Muscle of leg (tissue), 11 donors: Measurements from ENCODE around the gene C11orf71. TPM values are rescaled to one million over a fixed set of nuclear protein-coding genes. Genes with fewer than 3 reads are reported as not detected.

Experiments used
- DNase-seq: peaks from one replicate; pipeline ENCODE4 v3.0.0; 2013
- H3K27ac ChIP-seq: one replicate; pipeline ENCODE4 v1.5.1; 2013; ENCODE audit warnings: mild to moderate bottlenecking, low read length, control low read depth
- H3K27me3 ChIP-seq: one replicate; pipeline ENCODE4 v1.6.1; 2013; ENCODE audit warnings: low read length; ENCODE audit not compliant: control insufficient read depth, insufficient read depth
- H3K36me3 ChIP-seq: one replicate; pipeline ENCODE4 v1.6.1; 2013; ENCODE audit warnings: low read length; ENCODE audit not compliant: control insufficient read depth, insufficient read depth
- H3K4me1 ChIP-seq: one replicate; pipeline ENCODE4 v1.6.1; 2013; ENCODE audit warnings: low read length; ENCODE audit not compliant: control insufficient read depth, insufficient read depth
- H3K4me3 ChIP-seq: one replicate; pipeline ENCODE4 v1.5.1; 2013; ENCODE audit warnings: low read length, control low read depth
- H3K9me3 ChIP-seq: replicated peaks from 2 replicates; pipeline ENCODE4 v1.6.1; 2013; ENCODE audit warnings: low read depth, low read length; ENCODE audit not compliant: control insufficient read depth
- WGBS: methylation state at CpG from one replicate; pipeline ENCODE4 v1.1.5; 2013; ENCODE audit warnings: missing lambda C conversion rate; ENCODE audit not compliant: insufficient coverage; 5-methylcytosine and 5-hydroxymethylcytosine counted together
- polyA plus RNA-seq, 8 donors: library from polyadenylated mRNA; unstranded; fragments of 120-200 nt; gene quantifications; one replicate each; pipeline versions ENCODE4 v1.2.1 to v1.2.3, GENCODE V29; 2013; ENCODE audit warnings: inconsistent platforms in 1 of 8, low replicate concordance in 1 of 8; ENCODE audit not compliant: insufficient read length in 8 of 8, insufficient read depth in 1 of 8
- total RNA-seq: library from RNA; stranded (reverse); fragments of 120-200 nt; gene quantifications from one replicate; pipeline ENCODE4 v1.2.4, GENCODE V29; 2013

C11orf71 gene
- total and polyA plus RNA-seq, 9 donors = 6.1 to 8.9 (median 7.9) TPM

DNA sequence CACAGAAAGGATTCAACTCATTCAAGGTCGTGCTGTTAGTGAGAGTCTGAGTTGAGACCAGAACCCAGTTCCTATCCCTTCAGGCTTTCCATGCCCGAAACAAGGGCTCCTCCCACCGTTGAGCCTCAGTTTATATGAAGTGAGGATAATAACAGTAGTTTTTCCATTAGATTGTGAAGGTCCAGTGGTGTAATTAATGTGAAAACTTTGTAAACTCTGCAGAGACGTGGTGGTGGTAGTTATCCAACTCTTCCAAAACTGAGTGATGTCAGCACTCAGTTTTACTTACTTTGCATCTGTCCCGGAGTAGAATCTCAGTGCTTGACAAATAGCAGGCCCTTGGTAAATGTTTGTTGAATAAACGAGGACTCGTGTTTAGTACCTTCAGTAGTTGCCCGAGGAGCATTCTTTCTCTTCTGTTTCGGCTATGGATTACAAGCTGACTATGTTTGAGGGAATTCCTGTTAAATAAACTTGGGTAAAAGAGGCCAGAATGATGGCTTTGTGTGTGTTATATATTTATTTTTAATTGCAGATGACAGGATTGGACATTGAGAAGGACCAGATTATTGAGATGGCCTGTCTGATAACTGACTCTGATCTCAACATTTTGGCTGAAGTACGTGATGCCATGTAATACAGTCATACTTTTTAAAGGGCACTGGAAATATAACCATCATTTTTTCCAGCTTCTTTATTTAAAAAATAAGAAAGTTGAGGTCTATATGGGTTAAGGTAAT, 40.0 kb upstream of the C11orf71 start:
- Histone ChIP-seq H3K9me3 (no peaks in the 10 kb centered on the region), H3K27ac (peak overlapping the region; percentile 83), H3K4me1 (peaks cover 7% of the 10 kb centered on the region), H3K27me3 (no peaks in the 10 kb centered on the region), H3K36me3 (peaks cover 9% of the 10 kb centered on the region), H3K4me3 (peak overlapping the region; percentile 98)
- peak; percentile 5 for DNase-seq
- WGBS = no CpG with 5 or more reads among the region's 10 CpGs

DNA sequence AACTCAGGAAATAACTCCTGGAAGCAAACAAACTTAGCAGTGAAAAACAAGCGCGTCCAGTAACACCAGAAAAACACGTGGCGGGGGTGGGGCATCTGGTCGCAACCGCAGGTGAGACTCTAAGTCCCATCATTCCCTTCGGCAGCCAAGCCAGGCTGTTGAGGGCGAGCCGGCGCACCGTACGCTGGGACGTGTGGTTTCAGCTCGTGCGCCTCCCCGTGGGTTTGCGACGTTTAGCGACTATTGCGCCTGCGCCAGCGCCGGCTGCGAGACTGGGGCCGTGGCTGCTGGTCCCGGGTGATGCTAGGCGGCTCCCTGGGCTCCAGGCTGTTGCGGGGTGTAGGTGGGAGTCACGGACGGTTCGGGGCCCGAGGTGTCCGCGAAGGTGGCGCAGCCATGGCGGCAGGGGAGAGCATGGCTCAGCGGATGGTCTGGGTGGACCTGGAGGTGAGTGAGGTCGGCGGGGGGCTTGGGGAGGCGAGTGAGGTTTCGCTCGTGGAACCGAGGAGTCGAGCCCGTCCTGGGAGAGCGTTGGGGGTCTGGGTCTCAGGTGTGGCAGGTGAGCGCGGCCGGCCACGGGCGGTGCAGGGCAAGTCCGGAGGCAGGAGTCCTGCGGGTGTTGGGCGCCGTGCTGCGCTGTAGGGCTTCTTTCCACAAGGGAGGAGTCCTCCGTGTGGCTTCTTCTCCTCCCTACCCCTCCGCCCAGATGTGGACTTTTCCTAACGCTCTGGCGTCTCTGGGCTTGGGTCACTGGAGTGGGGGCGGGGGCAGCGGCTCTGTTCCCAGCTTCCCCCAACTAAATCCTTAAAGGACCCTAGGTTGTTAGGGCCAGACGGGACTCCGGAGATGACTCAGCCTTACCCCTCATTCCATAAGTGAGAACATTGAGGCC, 39.2 kb upstream of the C11orf71 start, which contains the start of gene REXO2:
REXO2 (plus strand) TSS at position 239 of the 892 bp plus-strand sequence; CDS start at position 301, 62 bp downstream.
- no peaks in the 10 kb centered on the region for H3K27me3 ChIP-seq
- no peaks in the 10 kb centered on the region for H3K9me3 ChIP-seq
- peak; percentile 99 for DNase-seq
- H3K4me1 ChIP-seq = peaks cover 7% of the 10 kb centered on the region
- 0% methylated on average over 43 of the region's 64 CpGs for WGBS
- H3K36me3 ChIP-seq = peaks cover 9% of the 10 kb centered on the region
- peak within 1 kb of the TSS; percentile 98 for H3K4me3 ChIP-seq
- peak within 1 kb of the TSS; percentile 83 for H3K27ac ChIP-seq

DNA sequence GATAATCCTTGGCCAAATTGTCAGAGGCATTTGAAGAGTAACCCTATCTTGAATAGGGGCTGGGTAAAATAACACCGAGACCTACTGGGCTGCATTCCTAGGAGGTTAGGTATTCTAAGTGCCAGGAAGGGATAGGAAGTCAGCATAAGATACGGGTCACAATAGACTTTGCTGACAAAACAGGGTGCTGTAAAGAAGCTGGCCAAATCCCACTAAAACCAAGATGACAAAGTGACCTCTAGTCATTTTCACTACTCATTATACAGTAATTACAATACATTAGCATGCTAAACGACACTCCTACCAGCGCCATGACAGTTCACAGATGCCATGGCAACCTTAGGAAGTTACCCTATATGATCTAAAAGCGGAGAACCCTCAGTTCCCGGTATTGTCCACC, 38.0 kb upstream of the C11orf71 start:
- no peaks in the 10 kb centered on the region for H3K27me3 ChIP-seq
- WGBS = 60% methylated on average over 1 of the region's 6 CpGs
- no peak overlapping the region for H3K4me3 ChIP-seq
- peaks cover 7% of the 10 kb centered on the region for H3K4me1 ChIP-seq
- H3K9me3 ChIP-seq = no peaks in the 10 kb centered on the region
- no peak overlapping the region for H3K27ac ChIP-seq
- no peaks in the 10 kb centered on the region for H3K36me3 ChIP-seq
- DNase-seq = no peak

DNA sequence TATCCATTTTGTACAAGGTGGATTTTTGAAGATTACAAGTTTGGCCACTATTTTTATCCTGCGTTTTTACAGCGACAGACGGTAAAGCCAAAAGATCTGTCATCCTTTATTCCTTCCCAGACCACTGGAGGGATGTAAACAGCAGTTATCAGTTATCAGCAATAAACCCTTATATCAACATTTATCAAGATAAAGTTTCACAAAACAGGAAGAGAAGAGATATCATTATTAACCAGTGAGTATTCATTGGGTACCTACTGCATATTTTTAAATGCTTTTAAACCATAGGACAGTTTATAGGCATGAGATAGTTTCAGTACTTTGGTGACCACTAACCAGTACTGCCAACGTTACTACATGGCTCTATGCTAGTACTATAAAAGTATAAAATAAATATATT, 33.1 kb upstream of the C11orf71 start:
- WGBS = no CpG with 5 or more reads among the region's 4 CpGs
- H3K9me3 ChIP-seq = no peaks in the 10 kb centered on the region

DNA sequence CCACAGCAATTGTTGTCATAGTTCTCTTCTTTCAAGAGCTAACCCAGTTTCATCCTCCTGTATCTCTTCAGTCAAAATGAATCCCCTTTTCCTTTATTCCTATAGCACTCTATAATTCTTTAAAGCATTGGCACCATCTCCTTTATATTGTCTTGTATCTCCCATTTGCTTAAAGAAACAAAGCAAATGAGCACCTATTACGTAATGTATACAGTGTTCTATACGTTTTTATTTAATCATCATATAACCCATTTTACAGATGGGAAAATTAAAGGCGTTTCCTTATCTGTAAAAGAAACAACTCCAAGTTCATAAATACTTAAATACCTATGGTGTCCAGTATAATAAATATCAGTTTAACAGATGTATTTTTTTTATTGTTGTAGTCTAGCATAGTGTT, 32.6 kb upstream of the C11orf71 start:
- Histone ChIP-seq H3K4me3 (no peak overlapping the region), H3K27me3 (no peaks in the 10 kb centered on the region), H3K36me3 (no peaks in the 10 kb centered on the region), H3K9me3 (no peaks in the 10 kb centered on the region), H3K4me1 (no peaks in the 10 kb centered on the region), H3K27ac (no peak overlapping the region)
- no CpG with 5 or more reads among the region's 3 CpGs for WGBS
- no peak for DNase-seq

More for the DNA sequence above, 33.1 kb upstream of the C11orf71 start:
- DNase-seq = no peak
- H3K4me1 ChIP-seq = no peaks in the 10 kb centered on the region
- H3K36me3 ChIP-seq = no peaks in the 10 kb centered on the region
- H3K27me3 ChIP-seq = no peaks in the 10 kb centered on the region
- H3K27ac ChIP-seq = no peak overlapping the region
- H3K4me3 ChIP-seq = no peak overlapping the region

DNA sequence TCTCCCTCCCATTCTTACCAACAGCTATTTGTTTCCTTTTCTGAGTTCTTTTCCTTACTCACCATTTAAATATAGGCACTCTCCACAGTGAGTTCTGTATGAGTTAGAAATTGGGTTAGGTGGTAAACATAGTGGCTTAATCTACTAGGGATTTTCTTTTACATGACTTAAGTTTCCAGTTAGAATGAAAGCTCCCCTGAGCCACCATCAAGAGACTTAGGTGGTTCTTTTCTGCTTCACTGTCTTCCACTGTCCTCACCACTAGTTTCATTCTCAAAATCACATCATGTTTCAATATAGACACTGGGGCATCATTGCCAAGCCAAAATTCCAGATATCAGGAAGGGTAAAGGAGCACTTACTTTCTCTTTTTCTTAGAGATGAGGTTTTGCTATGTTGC, 30.0 kb upstream of the C11orf71 start:
- Histone ChIP-seq H3K36me3 (no peaks in the 10 kb centered on the region), H3K4me1 (no peaks in the 10 kb centered on the region), H3K27ac (no peak overlapping the region), H3K9me3 (no peaks in the 10 kb centered on the region), H3K4me3 (no peak overlapping the region), H3K27me3 (no peaks in the 10 kb centered on the region)
- no peak for DNase-seq

DNA sequence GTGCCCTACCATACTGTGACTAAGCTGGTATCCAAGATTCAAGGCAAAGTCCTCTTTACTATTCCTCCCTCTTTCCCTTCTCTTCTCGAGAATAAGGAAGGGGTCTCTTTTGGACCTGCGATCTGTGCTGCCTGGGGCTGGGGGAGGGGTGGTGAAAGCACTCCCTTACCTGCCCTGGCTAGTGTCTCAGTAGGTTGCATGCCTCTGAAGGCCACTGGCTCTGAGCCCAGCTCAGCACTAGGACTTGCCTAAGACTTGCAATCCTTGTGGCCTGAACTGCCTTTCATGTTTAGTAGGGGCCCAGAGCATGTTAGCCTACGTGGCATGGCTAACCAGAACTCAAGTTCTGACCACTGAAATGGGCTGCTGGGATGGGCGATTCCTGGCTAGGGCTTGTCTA, 26.0 kb upstream of the C11orf71 start:
- H3K4me3 ChIP-seq = no peak overlapping the region
- DNase-seq = no peak
- H3K27me3 ChIP-seq = no peaks in the 10 kb centered on the region
- H3K4me1 ChIP-seq = no peaks in the 10 kb centered on the region
- H3K27ac ChIP-seq = no peak overlapping the region
- no peaks in the 10 kb centered on the region for H3K36me3 ChIP-seq
- WGBS = 92% methylated on average over 2 of the region's 4 CpGs
- H3K9me3 ChIP-seq = no peaks in the 10 kb centered on the region

DNA sequence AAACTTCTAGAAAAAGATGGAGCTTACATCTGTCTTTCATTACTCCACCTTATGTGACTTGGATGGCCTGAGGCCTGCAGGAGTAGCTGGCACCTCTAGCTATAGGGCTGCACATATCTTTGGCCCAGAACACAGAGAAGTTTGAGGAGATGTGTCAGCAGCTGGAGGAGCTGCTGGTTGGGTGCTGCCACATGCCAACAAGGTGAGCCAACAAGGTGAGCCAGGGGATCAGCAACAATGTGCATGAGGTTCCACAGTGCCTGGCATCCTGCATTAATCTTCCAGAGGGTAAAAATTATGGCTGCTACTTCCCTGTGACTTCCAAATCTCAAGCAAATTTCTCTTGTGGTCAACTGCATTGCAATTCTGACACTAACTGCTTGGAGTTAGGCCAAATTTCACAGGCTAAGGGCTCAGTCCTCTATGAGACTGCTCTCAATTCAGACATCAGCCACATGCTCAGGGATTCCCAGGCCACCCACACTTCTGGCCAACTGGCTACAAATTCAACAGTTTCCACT, 16.2 kb upstream of the C11orf71 start:
- Histone ChIP-seq H3K4me3 (no peak overlapping the region), H3K27me3 (no peaks in the 10 kb centered on the region), H3K4me1 (no peaks in the 10 kb centered on the region), H3K36me3 (peaks cover 5% of the 10 kb centered on the region), H3K9me3 (no peaks in the 10 kb centered on the region), H3K27ac (no peak overlapping the region)
- DNase-seq = peak; percentile 53

DNA sequence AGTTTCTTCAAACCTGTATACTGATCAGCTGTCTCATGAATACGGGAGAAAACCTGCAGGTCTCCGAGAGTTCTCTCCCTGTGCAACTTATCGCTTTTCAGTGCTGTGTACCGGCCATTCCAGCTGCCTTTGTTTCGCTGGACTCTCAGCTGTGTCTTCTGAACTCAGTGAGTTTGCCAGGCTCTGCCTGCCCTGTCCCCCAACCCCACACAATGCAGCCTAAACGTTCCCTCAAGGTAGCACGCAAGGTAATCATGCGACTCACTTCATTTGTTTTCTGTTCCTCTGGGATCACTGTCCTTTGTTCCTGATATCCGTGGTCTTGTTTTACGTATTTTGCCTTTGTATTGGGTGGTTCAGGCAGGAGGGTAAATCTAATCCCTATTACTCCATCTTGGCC, 13.6 kb upstream of the C11orf71 start:
- H3K27me3 ChIP-seq = no peaks in the 10 kb centered on the region
- no peak for DNase-seq

DNA sequence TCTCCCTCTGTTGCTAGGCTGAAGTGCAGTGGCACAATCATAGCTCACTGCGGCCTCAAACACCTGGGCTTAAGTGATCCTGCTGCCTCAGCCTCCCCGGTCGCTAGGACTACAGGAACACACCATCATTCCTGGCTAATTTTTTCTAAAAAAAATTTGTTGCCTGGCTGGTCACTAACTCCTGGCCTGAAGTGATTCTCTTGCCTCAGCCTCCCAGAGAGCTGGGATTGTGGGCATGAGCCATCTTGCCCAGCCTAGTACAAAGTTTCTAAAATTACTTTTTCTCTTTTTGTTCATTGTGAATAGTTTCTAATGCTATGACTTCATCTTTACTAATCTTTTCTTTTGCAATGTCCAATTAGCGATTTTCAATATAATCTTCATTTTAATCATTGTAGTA, 12.6 kb upstream of the C11orf71 start:
- Histone ChIP-seq H3K4me1 (no peaks in the 10 kb centered on the region), H3K27me3 (no peaks in the 10 kb centered on the region), H3K36me3 (peaks cover 11% of the 10 kb centered on the region), H3K4me3 (no peak overlapping the region), H3K9me3 (no peaks in the 10 kb centered on the region), H3K27ac (no peak overlapping the region)
- no peak for DNase-seq
- 100% methylated on average over 3 of the region's 4 CpGs for WGBS

More for the DNA sequence above, 13.6 kb upstream of the C11orf71 start:
- no peaks in the 10 kb centered on the region for H3K9me3 ChIP-seq
- peaks cover 11% of the 10 kb centered on the region for H3K36me3 ChIP-seq
- H3K27ac ChIP-seq = no peak overlapping the region
- WGBS = 85% methylated on average over 8 of the region's 10 CpGs
- H3K4me1 ChIP-seq = no peaks in the 10 kb centered on the region
- no peak overlapping the region for H3K4me3 ChIP-seq
